HG02970 (cell line): ENCODE measurements around the gene RAB4A.
"Not testable (repeated sequence)": the region's sequence is repeated elsewhere in the genome, so short reads cannot be mapped to it uniquely, and the experiment has no call there.

Source experiments
- ATAC-seq: cut with Tn5 transposase; IDR thresholded peaks from one replicate; pipeline ENCODE4 v1.9.1; 2021; ENCODE audit warnings: mild to moderate bottlenecking, moderate library complexity, moderate number of reproducible peaks; ENCODE audit not compliant: unreplicated experiment, low FRiP score

Gene RAB4A

GRCh38 chr1:229327765-229328164 is 56.9 kb downstream of the RAB4A start:
- ATAC-seq = not testable (repeated sequence)

GRCh38 chr1:229328598-229329362 is 57.9 kb downstream of the RAB4A start:
- no peak for ATAC-seq

- ATAC-seq = no peak
Measured at GRCh38 chr1:229334269-229334668, 63.4 kb downstream of the RAB4A start.

- no peak for ATAC-seq
Measured at GRCh38 chr1:229334716-229335115, 63.8 kb downstream of the RAB4A start.

GRCh38 chr1:229336345-229336744 is 65.4 kb downstream of the RAB4A start:
- ATAC-seq = no peak

GRCh38 chr1:229339086-229339485 is 68.2 kb downstream of the RAB4A start:
- no peak for ATAC-seq

- ATAC-seq = no peak
Measured at GRCh38 chr1:229339520-229339919, 68.6 kb downstream of the RAB4A start.

- no peak for ATAC-seq
Measured at GRCh38 chr1:229340496-229340895, 69.6 kb downstream of the RAB4A start.

- peak; percentile 74 for ATAC-seq
Measured at GRCh38 chr1:229341774-229342655, 71.1 kb downstream of the RAB4A start.

- ATAC-seq = peak; percentile 31
Measured at GRCh38 chr1:229342656-229343569, 72.0 kb downstream of the RAB4A start, which contains the start of gene CCSAP. TSS of gene CCSAP (minus strand) at chr1:229343047. CDS start at chr1:229342465, 582 bp downstream.

- no peak for ATAC-seq
Measured at GRCh38 chr1:229344139-229344538, 73.2 kb downstream of the RAB4A start.

GRCh38 chr1:229344937-229345684 is 74.2 kb downstream of the RAB4A start:
- ATAC-seq = no peak

GRCh38 chr1:229347528-229347927 is 76.6 kb downstream of the RAB4A start:
- no peak for ATAC-seq

GRCh38 chr1:229349463-229350385 is 78.8 kb downstream of the RAB4A start:
- no peak for ATAC-seq

GRCh38 chr1:229352975-229353374 is 82.1 kb downstream of the RAB4A start:
- no peak for ATAC-seq

- ATAC-seq = no peak
Measured at GRCh38 chr1:229354226-229354625, 83.3 kb downstream of the RAB4A start.
